Midbrain (tissue), 1 donor: ENCODE results near the gene AK5.

Experiments used
- DNase-seq: peaks from one replicate; lab custom pipeline; 2025; lab: John Stamatoyannopoulos, UW

Gene AK5

DNA sequence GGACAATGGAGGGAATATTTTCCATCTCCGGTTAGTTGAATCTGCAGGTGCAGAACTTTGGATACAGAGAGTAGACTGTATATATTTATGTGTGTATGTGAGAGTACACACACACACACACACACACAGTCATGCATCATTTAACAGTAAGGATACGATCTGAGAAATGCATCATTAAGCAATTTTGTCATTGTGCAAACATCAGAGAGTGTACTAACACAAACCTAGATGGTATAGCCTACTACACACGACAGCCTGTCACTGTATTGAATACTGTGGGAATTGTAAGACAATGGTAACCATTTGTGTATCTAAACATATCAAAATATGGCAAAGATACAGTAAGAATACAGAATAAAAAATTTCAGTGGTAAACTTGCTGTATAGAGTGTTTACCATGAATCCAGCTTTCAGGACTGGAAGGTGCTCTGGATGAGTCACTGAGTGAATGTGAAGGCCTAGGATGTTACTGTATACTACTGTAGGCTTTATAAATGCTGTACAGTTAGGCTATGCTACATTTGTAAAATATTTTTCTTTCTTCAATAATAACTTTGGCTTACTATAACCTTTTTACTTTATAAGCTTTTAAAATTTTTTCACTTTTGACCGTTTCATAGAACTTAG is 262.1 kb downstream of the AK5 start:
- DNase-seq = no peak

DNA sequence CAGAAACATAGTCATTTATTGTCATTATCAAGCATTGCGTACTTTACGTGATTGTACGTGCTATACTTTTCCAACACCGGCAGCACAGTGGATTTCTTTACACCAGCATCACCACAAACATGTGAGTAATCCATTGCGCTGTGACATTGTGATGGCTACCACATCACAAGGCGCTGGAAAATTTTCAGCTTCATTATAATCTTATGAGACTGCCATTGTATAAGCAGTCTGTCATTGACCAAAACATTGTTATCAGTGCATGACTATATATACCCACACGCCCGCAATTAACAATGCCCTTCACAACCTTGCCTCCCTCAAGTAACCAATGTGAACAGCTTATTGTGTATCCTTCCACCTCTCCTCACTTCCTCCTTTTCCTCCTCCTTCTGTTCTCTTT is 263.0 kb downstream of the AK5 start:
- peak; percentile 10 for DNase-seq

DNA sequence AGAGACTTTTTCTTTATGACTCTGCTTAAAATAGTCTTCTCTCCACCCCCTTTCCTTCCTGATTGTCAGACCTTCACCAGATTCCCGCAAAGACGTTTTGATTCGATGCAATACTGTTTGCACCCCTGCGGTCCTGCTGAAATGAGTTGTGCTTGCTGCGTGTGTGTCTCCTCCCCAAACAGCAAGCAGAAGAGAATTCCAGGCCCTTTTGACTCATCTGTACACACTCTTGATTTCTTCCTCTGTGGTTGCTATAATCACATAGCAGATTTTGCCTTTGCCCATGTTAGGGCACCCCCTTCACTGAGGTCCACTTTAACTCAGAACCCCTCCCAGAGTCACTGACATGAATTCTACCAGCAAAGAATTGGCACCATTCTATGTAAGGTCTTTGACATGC is 264.2 kb downstream of the AK5 start:
- DNase-seq = no peak

DNA sequence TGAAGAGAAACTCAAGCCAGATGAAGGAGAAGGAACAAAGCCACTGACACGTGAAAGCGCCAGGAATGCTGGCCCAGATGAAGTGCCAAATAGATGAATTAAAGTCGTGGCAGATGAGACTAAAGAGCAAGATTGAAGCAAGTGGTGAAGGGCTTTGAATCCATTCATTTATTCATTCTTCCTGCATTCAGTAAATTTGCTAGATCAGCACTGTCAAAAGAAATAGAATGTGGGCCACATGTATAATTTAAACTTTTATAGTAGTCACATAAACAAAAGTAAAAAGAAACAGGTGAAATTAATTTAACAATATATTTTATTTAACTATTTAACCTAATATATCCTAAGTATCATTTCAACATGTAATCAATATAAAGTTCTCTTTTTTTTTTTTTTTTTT is 265.1 kb downstream of the AK5 start:
- no peak for DNase-seq

GRCh38 chr1:77548285-77548684 is 266.5 kb downstream of the AK5 start:
- DNase-seq = no peak

DNA sequence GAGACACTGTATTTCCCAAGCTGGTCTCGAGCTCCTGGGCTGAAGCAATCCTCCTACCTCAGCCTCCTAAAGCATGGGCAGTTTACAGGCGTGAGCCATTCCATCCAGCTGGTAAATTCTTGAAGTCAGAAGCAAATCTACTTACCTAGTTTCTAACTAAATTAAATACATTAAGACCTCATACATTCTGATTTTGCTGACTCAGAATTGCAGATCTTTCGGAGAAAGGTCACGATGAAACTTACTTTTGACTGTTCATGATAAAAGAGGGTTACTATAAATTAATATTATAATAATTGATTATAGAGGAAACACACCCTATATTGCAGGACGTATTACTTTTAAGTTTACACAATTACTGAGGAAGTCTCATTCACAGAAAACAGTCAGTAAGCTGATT is 268.3 kb downstream of the AK5 start:
- DNase-seq = no peak

- DNase-seq = no peak
Measured at GRCh38 chr1:77552626-77553025, 270.8 kb downstream of the AK5 start.

- no peak for DNase-seq
Measured at GRCh38 chr1:77553568-77554291, 271.9 kb downstream of the AK5 start.

DNA sequence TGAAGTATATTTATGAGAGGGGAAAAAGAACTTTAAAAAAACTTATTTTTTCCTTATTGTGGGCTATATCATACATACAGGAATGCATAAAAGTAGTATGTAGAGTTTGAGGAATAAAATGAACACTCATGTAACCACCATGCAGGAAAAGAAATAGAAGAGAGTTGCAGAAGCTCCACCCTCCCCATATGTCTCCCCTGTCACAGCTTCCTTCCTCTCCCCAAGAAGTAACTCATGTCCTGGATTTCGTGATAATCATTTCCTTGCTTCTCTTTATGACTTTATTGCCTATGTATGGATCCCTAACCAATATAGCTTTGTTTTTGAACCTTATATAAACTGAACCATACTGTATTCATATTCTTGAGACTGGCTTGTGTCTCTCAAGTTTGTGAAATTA is 274.2 kb downstream of the AK5 start:
- DNase-seq = no peak

DNA sequence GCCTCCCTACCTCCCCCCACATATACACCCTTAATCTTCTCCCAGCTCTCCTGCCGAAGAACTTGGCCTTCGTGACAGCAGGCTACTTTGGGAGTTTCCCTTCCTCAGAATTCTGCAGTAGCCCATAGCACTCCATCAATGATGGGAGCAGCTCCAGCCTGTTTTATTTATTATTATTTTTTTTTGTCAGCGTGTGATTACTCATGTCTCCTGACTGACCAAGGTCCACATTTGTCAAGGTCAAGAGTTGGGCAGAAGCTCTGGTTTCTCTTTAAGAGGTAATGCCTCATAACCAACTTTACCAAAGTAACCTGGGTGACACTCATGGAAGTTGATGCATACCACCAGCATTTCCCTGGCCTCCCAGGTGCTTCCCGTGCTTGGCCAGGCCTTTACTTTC is 275.2 kb downstream of the AK5 start:
- DNase-seq = no peak

DNA sequence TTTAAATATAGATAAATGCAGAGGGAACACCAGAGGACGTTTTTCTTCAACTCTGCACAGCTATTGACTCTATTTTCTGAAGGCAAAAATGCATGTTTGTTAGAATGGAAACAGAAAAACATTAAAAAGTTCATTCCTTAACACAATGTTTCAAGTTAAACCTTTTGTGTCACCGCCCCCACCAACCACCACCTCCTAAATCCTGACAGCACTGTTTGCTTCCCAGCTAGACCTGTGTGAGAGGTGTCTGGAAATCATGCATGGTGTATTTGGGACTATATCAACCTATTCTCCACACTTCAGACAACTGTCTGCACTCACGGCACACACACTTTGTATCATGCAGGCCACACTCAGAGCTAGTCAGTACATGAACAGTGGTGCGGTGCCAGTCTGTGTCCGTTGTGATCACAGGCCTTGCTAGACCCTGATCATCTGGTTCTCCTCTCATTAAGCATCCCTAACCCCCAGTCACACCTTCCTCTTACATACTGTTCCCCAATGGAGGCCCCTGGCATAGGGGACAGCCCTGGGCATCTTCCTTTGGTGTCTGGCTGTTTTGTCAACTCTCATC is 276.9 kb downstream of the AK5 start:
- no peak for DNase-seq

GRCh38 chr1:77560741-77561140 is 278.9 kb downstream of the AK5 start:
- DNase-seq = no peak

DNA sequence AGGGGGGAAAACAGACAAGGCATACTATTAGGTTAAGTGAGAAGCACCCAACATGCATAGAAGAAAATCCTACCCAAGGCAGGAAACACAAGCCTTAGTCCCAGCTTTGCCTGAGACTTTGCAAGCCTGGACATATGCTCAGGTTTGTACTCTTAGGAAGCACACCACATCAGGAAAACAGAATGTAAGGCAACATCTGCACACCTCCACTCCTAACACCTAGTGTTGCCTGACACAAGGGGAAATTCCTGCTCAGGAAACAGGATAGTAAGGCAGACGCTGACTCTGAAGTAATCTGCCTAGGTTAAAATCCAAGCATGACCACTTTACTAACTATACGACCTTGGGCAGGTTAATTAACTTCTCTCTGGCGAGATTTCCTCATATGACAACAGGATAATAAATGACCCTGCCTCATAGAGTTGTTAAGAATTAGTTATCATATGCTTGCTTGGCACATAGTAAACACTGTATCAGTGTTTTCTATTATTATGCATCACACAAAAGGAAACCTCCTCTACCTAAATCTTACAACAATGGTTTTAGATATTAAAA is 280.9 kb downstream of the AK5 start:
- DNase-seq = no peak

DNA sequence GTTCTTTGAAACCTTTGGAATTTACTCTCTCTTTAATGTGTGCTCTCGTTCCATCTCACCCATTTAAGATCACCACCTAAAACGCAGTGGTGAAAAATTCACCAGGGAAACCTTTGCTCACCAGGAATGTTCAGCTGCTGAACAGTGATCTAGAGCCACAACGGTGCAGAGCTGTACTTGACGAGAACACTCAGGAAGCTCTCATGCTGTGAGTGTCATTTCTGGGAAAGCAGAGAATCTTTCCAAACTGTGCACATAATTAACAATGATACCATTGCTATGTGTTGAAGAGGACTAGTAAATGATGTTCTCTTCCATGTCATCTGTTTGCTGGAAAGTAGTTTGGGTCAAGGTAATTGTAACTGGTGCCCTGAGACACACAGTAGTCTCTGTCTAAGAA is 283.5 kb downstream of the AK5 start:
- DNase-seq = no peak

DNA sequence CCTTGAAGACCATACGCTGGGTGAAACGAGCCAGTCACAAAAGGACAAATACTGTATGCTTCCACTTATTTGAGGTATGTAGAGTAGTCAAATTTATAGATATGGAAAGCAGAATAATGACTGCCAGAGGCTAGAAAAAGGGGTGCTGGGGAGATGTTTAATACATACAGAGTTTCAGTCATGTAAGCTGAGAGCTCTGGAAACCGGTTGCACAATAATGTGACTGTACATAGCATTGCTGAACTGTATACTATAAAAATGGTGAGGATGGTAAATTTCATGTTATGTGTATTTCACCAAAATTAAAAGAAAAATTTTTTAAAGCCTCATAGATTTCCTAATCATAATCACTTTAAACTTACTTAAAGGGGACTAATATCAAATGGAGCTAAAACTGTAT is 289.8 kb downstream of the AK5 start:
- DNase-seq = no peak

DNA sequence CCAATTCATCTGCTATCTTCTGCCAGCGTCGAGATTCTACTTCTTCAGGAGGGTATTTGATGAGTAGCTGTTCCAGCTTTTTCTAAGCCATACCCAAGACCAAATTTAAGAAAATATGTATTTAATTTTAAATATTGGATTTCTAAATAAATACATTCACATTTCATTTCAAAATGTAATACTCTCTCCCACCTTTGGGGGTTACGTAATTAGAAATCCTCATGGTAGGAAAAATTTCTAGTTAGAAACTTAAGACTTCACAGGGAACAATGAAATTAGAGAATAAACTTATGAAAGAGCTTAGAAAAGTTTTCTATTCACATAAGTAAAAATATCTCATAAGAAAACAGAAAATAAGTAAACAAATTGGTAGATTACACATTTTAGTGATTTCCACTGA is 297.7 kb downstream of the AK5 start:
- no peak for DNase-seq

DNA sequence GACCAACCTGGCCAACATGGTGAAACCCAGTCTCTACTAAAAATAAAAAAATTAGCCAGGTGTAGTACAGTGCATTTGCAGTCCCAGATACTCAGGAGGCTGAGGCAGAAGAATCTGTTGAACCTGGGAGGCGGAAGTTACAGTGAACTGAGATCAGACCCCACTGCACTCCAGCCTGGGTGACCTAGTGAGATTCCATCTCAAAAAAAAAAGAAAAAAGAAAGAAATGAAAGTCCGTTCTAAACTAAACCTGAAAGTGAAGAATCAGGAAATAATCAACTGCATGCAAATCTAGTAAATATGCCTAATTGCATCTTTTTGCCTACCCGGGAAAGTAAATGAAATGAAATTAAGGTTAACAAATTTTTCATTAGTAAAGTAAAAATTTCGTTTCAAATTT is 301.1 kb downstream of the AK5 start:
- DNase-seq = no peak

- DNase-seq = no peak
Measured at GRCh38 chr1:77583483-77583882, 301.7 kb downstream of the AK5 start.

- no peak for DNase-seq
Measured at GRCh38 chr1:77584884-77585283, 303.1 kb downstream of the AK5 start.

GRCh38 chr1:77585610-77586314 is 303.9 kb downstream of the AK5 start:
- DNase-seq = no peak

DNA sequence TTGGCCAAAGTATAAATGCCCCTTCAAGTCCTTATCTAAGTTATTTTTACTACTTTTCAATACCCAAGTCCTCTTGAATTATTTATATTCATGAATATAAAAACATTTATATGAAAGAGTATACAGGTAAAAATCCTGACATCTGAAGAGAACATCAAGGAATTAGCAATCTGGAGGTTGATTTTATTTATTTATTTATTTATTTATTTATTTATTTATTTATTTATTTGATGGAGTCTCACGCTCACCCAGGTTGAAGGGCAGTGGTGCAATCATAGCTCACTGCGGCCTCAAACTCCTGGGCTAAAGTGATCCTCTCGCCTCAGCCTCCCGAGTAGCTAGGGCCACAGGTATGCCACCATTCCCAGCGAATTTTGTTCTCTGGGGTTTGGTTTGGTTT is 307.4 kb downstream of the AK5 start:
- no peak for DNase-seq

DNA sequence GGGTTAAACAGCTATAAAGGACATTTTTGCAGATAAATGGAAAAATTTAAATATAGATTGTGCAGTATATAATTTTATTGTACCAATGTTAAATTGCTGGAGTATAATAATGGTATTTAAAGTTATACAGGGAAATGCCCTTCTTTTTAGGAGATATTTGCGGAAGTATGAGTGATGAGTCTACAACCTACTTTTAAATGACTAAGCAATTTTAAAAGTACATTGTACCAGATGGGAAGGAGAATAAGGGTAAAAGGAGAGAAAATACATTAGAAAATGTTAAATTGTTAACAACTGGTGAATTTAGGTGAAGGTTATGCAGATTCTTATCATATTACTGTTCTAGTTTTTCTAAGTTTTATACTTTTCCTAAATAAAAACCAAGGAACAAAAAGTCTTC is 308.8 kb downstream of the AK5 start:
- no peak for DNase-seq

- no peak for DNase-seq
Measured at GRCh38 chr1:77592906-77593305, 311.1 kb downstream of the AK5 start.
